IgD-negative memory B cell (primary cell): ENCODE data around the gene TRIM7. TPM values are rescaled to one million over a fixed set of nuclear protein-coding genes. Genes with fewer than 3 reads are reported as not detected.

Experiments
- H3K27ac Mint-ChIP-seq, 3 donors: one replicate each; pipeline ENCODE4 v1.8.0; 2020 to 2022; ENCODE audit warnings: mild to moderate bottlenecking in 3 of 3, mixed read lengths in 3 of 3, moderate library complexity in 1 of 3
- H3K27me3 Mint-ChIP-seq: one replicate; pipeline ENCODE4 v1.8.0; 2021; ENCODE audit warnings: mixed read lengths
- H3K36me3 Mint-ChIP-seq: one replicate; pipeline ENCODE4 v1.8.0; 2020; ENCODE audit warnings: mild to moderate bottlenecking, mixed read lengths
- H3K4me1 Mint-ChIP-seq, 3 donors: one replicate each; pipeline ENCODE4 v1.8.0; 2020 to 2022; ENCODE audit warnings: mixed read lengths in 3 of 3, mild to moderate bottlenecking in 1 of 3
- H3K4me3 Mint-ChIP-seq, 4 donors: one replicate each; pipeline ENCODE4 v1.8.0; 2020 to 2022; ENCODE audit warnings: mild to moderate bottlenecking in 4 of 4, mixed read lengths in 4 of 4, moderate library complexity in 3 of 4
- H3K9me3 Mint-ChIP-seq, 3 donors: one replicate each; pipeline ENCODE4 v1.8.0; 2020 to 2021; ENCODE audit warnings: mixed read lengths in 3 of 3, mild to moderate bottlenecking in 1 of 3
- polyA plus RNA-seq: library from polyadenylated mRNA; unstranded; fragments of 300-500 nt; fragmentation: Illumina TruSeq; gene quantifications from one replicate; pipeline ENCODE4 v1.2.3, GENCODE V29; 2021

TRIM7 gene
- polyA plus RNA-seq, 1 donor from 2014 or later: 0.71 TPM

DNA sequence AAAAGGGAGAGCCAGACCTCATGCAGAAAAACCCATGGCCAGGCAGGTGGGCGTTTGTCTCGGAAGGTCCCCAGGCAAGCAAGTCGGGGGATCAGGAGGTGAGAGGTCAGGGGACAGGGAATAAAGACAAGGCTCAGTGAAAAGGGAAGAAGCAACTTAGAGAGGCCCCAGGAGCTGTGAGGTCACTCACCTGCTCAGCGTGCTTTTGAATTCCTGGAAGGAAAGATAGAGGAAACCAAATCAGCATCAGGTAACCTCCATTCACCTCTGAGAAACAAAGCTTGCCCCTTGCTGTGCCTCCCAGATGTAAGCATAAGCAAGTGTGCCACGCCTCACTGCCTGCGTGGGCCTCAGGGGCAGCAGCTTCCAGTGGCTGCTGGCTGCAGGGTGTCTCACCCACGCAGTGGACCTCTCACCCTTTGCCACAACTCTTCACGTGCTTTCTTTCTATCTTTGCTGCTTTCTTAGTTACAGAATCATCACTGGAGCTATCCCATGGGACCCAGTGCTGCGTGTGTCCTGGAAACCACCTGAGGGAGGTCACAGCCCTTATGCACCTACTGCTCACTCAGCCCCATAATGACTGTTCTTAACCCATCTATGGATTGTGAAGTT is 6.0 kb downstream of the TRIM7 start:
- Mint-ChIP-seq H3K36me3 (no peaks in the 10 kb centered on the region), H3K9me3 (no peaks in the 10 kb centered on the region), H3K4me3 (peak overlapping the region in 3 of 4 donors; percentile 51 to 61 (median 54)), H3K4me1 (peaks cover 15 to 20% (median 20%) of the 10 kb centered on the region in 3 donors), H3K27ac (peak overlapping the region; percentile 40 to 95 (median 77)), H3K27me3 (no peaks in the 10 kb centered on the region)

DNA sequence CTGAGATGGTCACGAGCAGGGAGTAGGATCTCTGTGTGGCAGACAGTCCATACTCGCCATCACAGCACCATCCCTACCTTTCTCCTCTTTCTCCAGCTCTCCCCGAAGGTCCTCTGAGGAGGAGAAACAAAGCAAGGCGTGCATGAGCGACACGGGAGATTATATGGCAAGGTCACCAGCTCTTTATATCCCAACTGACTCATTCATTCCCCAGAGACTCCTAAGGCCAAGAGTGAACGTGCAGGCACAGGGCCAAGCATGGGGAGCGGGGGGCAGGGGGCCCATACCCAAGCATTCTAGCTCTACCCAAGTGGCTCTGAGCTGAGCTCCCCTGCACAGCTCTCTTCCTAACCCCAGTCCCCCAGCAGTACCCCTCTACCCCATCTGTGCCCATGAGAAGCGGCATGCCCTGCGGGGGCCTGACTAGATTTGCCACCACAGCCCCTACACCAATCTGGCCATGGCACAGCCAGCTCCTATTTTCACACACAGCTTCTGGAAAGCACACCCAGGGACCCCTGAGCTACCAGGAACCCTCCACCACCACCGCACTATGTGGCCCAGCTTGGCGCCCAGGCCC is 6.8 kb downstream of the TRIM7 start:
- peak overlapping the region; percentile 40 to 95 (median 77) for H3K27ac Mint-ChIP-seq

DNA sequence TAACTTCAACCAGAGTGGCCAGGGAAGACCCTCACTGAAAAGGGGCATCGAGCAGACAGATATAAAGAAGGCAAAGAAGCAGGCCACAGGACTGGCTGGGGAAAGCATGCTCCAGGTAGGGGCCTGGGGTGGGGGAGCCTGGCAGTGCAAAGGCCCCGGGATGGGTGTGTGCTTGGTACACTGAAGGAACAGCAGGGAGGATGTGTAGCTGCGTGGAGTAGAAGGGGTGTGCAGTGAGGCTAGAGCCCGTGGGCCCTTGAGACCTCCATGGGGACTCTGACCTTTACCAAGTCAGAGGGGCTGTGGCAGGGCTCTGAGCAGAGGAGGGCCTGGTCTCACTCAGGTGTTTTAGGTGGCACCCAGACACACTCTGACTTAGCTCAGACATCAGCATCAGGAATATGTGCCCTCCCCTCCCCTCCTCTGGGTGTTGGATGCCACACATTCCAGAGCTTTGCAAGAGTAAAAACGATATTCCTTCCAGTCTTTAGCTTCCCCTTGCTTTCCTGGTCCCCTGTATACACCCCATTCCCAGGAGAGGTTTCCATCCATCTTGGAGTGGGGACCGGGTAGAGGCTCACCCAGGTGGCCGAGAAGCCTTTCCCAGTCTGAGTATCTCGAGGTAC is 7.6 kb downstream of the TRIM7 start:
- H3K4me1 Mint-ChIP-seq: peaks cover 15 to 26% (median 20%) of the 10 kb centered on the region in 3 donors
- no peaks in the 10 kb centered on the region for H3K27me3 Mint-ChIP-seq
- peak overlapping the region in 1 of 3 donors; percentile 57 for H3K27ac Mint-ChIP-seq
- no peaks in the 10 kb centered on the region for H3K36me3 Mint-ChIP-seq
- no peaks in the 10 kb centered on the region for H3K9me3 Mint-ChIP-seq
- peak overlapping the region in 1 of 4 donors; percentile 58 for H3K4me3 Mint-ChIP-seq

More for the DNA sequence above, 6.8 kb downstream of the TRIM7 start:
- Mint-ChIP-seq H3K36me3 (no peaks in the 10 kb centered on the region), H3K4me1 (peaks cover 15 to 21% (median 17%) of the 10 kb centered on the region in 3 donors), H3K4me3 (peak overlapping the region in 2 of 4 donors; percentile 51 to 67), H3K27me3 (no peaks in the 10 kb centered on the region), H3K9me3 (no peaks in the 10 kb centered on the region)

DNA sequence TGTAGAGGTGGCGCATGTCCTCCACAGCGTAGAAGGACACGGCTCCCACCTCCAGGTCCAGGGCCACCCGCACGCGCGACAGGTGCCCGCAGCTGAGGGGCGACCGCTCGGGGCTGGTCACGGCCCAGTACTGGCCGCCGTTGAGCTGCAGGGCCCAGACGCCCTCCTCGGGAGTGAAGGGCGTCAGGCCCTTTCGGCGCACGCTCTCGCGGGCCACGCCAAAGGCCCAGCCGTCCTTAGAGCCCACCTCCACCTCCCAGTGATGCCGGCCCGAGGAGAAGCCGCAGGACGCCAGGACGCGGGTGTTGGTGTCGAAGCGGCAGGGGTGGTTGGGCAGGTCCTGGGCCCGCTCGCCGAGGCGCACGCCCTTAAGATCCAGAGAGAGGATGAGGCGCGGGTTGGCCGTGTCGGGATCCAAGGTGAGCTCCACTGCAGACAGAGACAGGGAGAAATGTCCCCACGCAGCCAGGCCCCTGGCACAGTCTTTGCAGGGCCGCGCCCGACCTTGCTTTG is 9.7 kb downstream of the TRIM7 start:
- no peaks in the 10 kb centered on the region for H3K36me3 Mint-ChIP-seq
- peaks cover 19 to 25% (median 24%) of the 10 kb centered on the region in 3 donors for H3K4me1 Mint-ChIP-seq

DNA sequence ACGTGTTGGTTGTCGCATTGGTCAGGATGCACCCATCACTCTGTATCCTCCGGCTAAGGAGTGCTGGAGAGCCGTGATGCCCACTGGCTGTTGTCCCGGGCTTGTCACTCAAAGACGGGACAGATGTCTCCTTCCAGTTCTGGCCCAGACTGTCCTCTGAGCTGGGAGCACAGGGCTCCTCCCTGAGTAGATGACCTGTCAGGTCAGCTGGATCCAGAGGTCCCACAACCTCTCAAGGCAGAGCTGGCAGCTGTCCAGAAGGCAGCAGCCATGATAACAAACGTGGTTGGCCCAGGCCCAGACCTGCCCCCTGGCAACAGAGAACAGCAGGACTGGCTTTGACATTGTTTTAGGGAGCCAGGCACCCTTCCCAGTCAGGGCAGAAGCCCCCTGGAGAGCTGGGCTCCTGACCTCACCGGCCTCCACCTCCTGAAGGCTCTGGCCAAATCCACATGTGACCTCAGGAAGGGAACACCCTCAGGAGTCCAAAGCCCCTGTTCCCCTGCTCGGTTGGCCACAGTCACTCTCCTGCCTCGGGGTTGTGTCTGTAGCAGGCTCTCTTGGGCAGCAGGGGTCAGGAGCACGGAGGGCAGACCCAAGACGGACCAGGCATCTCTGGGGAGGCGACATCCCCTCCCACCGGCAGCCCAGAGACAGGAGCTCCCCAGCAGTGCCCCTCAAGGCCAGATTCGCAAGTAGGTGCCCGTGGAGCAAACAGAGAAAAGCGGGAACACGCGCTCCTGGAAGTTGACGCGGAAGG is 10.3 kb downstream of the TRIM7 start:
- Mint-ChIP-seq H3K36me3 (no peaks in the 10 kb centered on the region), H3K9me3 (peaks cover 0 to 6% (median 0%) of the 10 kb centered on the region in 3 donors), H3K4me1 (peaks cover 17 to 22% (median 20%) of the 10 kb centered on the region in 3 donors), H3K27me3 (no peaks in the 10 kb centered on the region), H3K27ac (peak overlapping the region in 1 of 3 donors; percentile 100), H3K4me3 (peak overlapping the region in 2 of 4 donors; percentile 24 to 37)

More for the DNA sequence above, 9.7 kb downstream of the TRIM7 start:
- Mint-ChIP-seq H3K9me3 (peaks cover 0 to 6% (median 0%) of the 10 kb centered on the region in 3 donors), H3K27ac (no peak overlapping the region), H3K27me3 (no peaks in the 10 kb centered on the region), H3K4me3 (peak overlapping the region in 1 of 4 donors; percentile 51)

DNA sequence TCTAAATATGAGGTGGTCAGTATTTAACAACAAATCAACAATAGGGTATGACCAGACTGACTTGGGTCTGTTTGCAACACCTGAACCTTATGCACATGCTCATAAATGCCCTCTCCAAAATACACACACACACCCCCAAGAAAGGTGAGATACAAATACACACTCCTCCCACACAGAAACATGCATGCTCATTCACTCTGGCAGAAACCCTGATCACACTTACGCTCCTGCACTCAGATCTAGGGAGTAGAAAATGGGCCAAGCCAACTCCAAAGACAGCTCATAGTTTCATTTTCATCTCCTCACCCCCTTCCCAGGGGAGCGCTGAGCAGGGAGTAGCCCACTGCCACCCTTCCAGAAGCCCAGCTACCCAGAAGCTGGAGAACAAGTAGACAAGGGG is 11.3 kb downstream of the TRIM7 start:
- Mint-ChIP-seq H3K9me3 (peaks cover 0 to 10% (median 0%) of the 10 kb centered on the region in 3 donors), H3K4me3 (peak overlapping the region in 1 of 4 donors; percentile 98), H3K27me3 (peaks cover 2% of the 10 kb centered on the region), H3K27ac (peak overlapping the region in 1 of 3 donors; percentile 100), H3K4me1 (peaks cover 13 to 17% (median 14%) of the 10 kb centered on the region in 3 donors), H3K36me3 (peaks cover 2% of the 10 kb centered on the region)

DNA sequence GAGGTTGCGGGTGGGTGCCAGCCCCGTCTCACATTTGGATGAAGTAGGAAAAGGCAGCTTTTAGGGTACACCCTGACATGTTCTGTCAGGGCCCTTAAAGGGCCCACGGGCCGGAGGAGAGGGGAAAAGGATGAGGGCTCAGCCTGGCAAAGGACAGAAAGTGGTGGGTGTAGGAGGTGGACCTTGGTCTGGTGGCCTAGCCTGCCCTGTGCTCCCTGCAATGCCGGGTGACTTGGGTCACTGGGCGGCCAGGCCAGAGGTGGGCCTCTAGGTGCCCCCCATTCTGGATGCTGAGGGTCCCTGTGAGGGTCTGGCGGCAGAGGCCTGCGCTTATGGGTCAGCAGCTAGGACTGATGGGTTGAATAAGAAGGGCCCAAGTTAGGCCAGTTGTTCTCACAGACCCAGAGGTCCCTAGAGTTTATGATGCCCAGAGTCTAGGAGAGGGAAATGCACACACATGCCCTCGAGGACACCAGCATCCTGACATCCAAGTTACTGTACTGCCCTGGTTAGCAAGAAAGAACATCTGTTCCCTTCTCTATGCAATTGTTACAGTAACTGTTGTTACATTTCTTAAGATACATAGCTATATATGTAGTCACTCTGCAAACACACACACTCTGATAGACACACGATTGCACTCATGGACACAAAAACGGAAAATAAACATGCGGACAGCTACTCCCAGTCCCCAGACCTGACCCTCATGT is 12.5 kb downstream of the TRIM7 start:
- H3K9me3 Mint-ChIP-seq: peaks cover 0 to 14% (median 0%) of the 10 kb centered on the region in 3 donors
- peak overlapping the region; percentile 91 to 99 (median 98) for H3K4me3 Mint-ChIP-seq
- peaks cover 6% of the 10 kb centered on the region for H3K36me3 Mint-ChIP-seq
- H3K4me1 Mint-ChIP-seq: peaks cover 14 to 20% (median 20%) of the 10 kb centered on the region in 3 donors
- H3K27ac Mint-ChIP-seq: peak overlapping the region; percentile 99 to 100 (median 100)
- H3K27me3 Mint-ChIP-seq: peaks cover 8% of the 10 kb centered on the region

DNA sequence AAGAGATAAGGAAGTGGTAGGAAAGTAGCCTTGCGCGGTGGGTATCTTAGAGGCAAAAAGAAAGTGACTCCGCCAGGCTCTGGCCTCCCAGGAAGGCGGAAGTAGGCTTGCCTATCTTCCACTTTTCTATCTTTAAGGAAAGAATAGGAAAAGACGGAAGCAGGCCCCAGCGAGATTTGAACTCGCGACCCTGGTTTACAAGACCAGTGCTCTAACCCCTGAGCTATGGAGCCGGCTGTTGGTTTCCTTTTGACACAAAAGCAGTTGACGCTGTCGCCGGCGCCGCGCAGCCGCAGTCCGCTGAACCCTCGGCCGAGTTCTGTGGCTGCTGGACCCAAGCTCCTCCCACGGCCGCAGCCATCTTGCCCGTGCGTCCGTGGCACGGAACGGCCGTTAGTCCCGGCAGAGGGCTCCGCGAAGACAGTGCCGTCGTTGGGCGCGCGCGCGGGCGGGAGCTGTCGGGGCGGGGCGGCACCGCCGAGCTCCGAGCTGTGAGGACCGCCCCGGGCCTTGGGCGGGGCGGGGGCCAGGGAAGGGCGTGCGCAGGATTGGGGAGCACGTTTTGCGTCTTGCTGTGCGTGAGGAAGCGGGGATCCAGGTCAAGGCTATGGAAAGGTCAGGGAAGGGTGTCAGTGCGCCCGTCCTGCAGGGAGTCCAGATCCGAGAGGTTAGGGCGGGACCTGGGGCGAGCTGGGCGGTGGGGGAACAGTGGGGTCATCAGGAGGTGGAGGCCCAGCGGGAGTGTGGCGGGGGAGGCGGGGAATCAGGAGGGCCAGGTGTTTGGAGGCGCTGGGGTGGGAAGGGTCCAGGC is 13.3 kb downstream of the TRIM7 start:
- Mint-ChIP-seq H3K27me3 (peaks cover 8% of the 10 kb centered on the region), H3K4me3 (peak overlapping the region; percentile 91 to 99 (median 98)), H3K27ac (peak overlapping the region; percentile 99 to 100 (median 100)), H3K4me1 (peaks cover 16 to 22% (median 20%) of the 10 kb centered on the region in 3 donors), H3K36me3 (peaks cover 6% of the 10 kb centered on the region), H3K9me3 (peaks cover 0 to 14% (median 0%) of the 10 kb centered on the region in 3 donors)

DNA sequence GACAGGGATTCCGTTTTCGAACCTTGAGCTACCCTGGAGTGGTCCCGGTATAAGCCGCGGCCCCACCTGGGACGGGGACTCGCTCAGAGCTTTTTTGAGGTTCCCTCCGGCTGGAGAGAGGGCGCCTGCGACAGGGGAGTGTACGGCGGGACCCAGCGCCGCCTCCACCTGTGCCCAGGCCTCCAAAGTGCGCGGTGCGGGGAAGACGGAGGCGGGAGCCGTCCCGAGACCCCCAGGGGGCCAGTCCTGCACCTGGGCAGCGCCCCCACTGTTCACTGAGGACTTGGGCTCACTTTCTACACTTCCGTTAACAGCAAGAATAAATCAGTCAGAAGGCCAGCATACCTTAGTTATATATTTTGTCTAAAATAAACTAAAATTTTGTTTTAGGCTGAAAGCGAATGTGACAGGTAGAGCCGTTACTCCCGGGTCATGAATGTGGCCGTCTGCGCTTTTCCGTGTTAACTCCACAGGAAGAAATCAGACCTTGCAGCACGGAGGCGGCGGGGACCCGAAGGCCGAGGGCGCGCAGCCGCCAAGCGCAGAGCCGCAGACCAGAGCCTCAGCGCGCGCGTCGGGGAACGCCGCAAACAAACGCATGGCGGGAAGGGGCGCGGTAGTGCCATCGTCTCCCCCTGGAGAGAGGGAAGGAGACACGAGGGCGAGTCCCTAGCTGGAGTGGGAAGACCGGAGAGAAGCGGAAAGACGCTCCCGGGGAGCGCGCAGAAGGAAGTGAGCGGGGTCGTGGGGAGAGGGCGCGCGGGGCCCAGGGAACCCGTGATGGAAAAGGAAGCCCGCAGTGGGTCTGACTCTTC is 14.1 kb downstream of the TRIM7 start:
- peaks cover 8% of the 10 kb centered on the region for H3K27me3 Mint-ChIP-seq
- H3K27ac Mint-ChIP-seq: peak overlapping the region; percentile 99 to 100 (median 100)
- H3K36me3 Mint-ChIP-seq: peaks cover 6% of the 10 kb centered on the region
- peaks cover 0 to 14% (median 0%) of the 10 kb centered on the region in 3 donors for H3K9me3 Mint-ChIP-seq
- peaks cover 20 to 24% (median 20%) of the 10 kb centered on the region in 3 donors for H3K4me1 Mint-ChIP-seq
- peak overlapping the region; percentile 91 to 99 (median 98) for H3K4me3 Mint-ChIP-seq

DNA sequence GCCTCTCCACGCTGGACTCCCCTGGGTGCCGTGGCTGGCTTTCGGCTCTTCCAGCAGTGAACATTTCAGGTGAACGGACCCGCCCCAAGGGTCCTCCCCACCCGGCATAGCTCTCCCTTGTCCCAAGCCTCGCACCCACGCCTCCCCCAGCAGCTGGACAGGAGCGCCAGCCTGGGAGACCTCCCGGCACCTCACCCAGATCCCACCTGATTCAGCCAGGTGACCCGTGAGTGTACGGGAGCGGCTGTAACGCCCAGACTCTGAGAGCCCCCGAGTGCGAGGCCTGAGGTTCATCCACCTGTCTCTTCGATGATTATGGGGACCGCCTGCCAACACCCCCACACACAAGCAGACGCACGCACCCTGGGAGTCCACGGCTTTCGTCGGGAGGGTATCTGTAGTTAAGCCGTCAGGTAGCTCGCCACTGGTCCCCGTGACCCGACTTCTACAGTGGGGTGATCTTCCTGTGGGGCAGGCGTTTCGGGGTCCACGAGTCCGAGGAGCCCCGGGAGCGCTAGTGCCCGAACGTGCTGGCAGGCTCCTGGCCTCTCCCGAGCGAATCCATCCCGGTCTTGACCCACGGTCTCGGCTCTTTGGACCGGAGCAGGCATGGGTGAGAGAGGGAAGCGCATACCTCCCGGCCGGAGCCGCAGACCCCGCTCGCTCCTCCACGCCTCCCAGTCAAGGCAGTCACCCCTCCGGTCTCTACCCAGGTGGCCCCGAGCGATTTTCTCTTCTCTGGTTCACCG is 14.9 kb downstream of the TRIM7 start:
- Mint-ChIP-seq H3K36me3 (peaks cover 6% of the 10 kb centered on the region), H3K4me1 (peaks cover 20 to 24% (median 24%) of the 10 kb centered on the region in 3 donors), H3K27ac (peak overlapping the region; percentile 99 to 100 (median 100)), H3K4me3 (peak overlapping the region; percentile 91 to 99 (median 98)), H3K27me3 (peaks cover 8% of the 10 kb centered on the region), H3K9me3 (peaks cover 0 to 14% (median 0%) of the 10 kb centered on the region in 3 donors)

DNA sequence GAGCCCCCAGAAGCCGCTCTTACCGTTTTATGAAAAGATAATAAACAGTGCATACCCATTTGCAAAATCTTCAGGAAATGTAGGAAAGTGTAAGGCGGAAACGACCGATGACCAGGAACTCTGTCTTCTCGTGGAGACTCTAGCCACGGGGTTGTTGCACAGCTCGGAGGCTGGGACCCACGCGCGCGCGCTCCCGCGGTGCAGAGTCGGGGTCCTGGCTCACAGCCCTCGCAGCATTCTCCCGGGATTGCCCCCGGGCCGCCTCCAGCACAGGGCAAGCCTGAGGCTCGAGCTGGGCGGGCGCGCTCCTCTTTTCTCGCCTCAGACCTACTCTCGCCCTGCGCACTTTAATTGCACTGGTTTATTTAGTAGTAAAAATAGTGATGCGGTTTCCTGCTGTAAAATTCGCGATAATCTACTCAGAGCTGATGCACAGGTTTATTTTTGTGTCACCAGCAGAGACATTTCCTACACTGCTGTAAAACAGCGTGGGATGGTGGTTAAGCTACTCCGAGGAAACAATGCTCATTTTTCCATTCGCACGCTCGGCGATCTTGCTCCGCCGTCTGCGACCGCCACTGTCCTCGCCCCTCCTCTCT is 15.5 kb downstream of the TRIM7 start:
- H3K4me1 Mint-ChIP-seq: peaks cover 20 to 29% (median 26%) of the 10 kb centered on the region in 3 donors

More for the DNA sequence above, 15.5 kb downstream of the TRIM7 start:
- H3K9me3 Mint-ChIP-seq: peaks cover 0 to 14% (median 0%) of the 10 kb centered on the region in 3 donors
- H3K27me3 Mint-ChIP-seq: peaks cover 8% of the 10 kb centered on the region
- H3K36me3 Mint-ChIP-seq: peaks cover 6% of the 10 kb centered on the region
- H3K4me3 Mint-ChIP-seq: peak overlapping the region; percentile 91 to 99 (median 98)
- H3K27ac Mint-ChIP-seq: peak overlapping the region; percentile 99 to 100 (median 100)
